CD4-positive, alpha-beta T cell treated with Interferon alpha-2 for 1 hour (primary cell): Measurements from ENCODE around the gene CNBD2.
A peak's percentile ranks its signal among the peaks of the same experiment; 100 is the strongest.
"Not testable (repeated sequence)": the region's sequence is repeated elsewhere in the genome, so short reads cannot be mapped to it uniquely, and the experiment has no call there.

Experiments
- DNase-seq, 2 donors: peaks; one replicate each; pipeline ENCODE4 v3.0.0-alpha.2; 2020 to 2022

Gene CNBD2

DNA sequence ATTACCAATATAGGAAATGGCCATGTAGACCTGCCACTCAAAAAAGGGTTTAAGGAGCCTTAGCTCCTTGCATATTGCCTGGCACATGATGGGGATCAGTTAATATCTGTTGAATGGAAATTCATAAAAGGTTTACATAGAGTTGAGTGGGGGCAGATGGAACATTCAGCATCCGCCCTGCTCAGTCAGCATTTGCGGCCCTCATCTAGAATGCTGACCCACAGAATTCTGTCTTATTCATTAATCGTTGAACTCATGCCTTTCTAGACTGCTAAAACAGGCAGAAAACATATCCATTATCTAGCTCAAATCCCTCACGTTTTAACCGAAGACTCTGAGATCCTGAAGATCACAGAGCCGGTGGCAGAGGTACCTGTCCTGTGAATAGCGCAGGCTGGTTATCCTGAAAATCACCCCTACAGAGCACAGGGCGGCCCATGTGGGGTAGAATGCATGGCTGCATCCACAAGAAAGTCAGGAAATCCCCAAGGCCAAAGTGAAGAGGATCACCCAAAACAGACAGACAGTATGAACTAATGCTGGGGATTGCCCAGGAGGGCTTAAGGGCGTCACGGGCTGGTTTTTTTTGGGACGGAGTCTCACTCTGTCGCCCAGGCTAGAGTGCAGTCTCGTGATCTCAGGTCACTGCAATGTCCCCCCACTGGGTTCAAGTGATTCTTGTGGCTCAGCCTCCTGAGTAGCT, 59.9 kb downstream of the CNBD2 start:
- DNase-seq = no peak

DNA sequence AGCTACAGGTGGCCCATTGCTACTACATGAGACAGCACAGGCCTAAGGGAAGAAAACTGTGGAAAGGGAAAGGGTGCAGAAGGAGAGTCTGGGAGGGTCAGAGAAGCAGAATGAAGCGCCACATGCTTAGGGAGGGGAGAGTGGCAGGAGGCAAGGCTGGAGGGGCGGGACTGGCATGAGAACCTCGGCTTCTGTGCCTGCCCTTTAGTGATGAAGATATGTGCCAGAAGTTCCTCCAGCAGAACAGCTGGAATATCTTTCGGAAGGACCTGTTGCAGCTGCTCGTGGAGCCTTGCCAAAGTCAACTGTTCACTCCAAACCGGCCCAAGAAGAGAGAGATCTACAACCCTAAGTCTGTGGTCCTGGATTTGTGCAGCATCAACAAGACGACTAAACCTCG, 61.8 kb downstream of the CNBD2 start:
- DNase-seq = no peak

DNA sequence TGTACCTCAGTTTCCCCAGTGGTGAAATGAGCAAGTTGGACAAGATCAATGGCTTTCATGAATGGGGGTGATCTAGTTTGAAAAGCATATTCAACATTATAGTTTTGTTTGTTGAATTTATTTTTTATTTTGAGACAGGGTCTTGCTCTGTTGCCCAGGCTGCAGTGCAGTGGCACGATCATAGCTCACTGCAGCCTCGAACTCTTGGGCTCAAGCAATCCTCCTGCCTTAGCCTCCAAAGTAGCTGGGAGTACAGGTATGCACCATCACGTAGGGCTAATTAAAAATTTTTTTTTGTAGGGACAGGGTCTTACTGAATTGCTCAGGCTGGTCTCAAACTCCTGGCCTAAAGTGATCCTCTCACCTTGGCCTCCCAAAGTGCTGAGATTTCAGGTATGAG, 63.4 kb downstream of the CNBD2 start:
- DNase-seq = no peak

DNA sequence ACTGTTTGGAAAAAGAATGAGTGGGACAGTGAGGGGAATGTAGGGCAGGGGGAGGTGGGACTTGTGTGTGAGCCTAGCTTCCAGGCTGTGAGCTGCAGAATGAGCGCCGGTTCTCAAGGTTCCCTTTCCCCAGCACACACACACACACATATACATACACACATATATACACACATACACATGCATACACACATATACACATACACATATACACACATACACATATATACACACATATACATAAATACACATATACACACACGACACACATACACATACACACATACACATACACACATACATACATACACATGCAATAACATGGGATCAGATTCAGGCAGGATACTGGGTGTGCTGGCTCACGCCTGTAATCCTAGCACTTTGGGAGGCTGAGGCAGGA, 66.5 kb downstream of the CNBD2 start:
- DNase-seq = no peak

DNA sequence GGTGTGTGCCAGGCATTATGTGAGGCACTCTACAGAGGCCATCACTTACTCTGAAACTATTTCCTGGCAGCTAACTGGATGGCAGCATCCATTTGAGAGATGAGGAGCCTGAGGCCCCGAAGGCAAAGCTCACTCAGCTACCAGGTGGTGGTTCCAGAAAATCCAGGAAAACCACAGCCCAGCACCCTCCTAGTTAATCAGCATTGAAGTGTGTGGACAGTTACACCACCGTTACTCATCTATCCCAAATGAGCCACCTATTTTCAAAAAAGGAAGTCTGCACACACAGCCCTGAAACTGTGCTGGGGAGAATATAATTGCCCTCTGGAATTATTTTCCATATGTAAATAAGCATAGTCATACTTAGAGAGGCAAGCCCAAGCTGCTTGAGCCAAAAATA, 67.4 kb downstream of the CNBD2 start:
- DNase-seq = no peak

DNA sequence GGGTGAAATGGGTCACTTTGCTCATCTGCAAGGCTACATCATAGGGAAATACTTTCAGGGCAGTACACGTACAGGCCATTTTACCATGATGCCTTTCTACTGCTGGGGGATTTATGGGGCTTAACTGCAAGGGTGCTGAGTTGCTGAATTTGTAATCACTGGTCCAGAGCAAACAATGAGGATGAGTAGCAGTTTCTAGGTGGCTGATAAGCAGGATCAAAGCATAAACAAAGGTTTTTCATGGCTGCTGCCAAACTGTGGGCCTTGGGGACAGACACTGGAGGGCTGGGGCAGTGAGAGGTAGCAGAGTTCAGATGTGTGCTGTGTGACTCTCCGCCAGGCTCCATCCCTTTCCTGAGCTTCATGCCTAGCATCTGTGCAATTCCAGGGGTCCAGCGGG, 68.3 kb downstream of the CNBD2 start:
- no peak for DNase-seq

DNA sequence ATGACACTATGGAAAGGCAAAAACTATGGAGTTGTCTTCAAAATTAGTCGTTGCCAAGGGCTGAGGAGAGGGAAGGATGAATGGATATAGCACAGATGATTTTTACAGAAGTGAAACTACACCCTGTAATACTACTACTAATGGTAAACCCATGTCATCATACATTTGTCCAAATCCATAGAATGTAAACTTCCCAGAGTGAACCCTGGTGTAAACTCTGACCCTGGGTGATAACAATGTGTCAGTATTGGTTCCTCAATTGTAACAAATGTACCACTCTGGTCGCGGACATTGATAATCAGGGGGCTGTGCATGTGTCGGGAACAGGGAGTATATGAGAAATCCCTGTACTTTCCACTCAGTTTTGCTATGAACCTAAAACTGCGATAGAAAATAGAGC, 72.2 kb downstream of the CNBD2 start:
- DNase-seq = no peak

DNA sequence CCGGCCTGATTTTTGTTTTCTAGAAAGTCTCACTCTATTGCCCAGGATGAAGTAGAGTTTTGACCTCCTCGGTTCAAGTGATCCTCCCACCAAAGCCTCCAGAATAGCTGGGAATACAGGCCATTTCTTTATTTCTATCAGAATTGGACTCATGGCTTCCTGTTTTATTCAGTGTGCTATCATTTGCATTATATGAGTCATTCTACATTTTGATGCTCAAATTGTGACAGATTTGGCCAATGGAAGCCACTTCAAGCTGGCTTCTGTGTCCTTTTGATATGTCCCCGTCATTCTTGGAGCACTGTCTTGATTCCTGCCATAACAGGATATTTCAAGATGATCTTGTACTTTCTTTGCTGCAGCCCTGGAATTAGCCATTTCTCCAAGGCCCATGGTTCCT, 75.1 kb downstream of the CNBD2 start:
- DNase-seq = no peak

DNA sequence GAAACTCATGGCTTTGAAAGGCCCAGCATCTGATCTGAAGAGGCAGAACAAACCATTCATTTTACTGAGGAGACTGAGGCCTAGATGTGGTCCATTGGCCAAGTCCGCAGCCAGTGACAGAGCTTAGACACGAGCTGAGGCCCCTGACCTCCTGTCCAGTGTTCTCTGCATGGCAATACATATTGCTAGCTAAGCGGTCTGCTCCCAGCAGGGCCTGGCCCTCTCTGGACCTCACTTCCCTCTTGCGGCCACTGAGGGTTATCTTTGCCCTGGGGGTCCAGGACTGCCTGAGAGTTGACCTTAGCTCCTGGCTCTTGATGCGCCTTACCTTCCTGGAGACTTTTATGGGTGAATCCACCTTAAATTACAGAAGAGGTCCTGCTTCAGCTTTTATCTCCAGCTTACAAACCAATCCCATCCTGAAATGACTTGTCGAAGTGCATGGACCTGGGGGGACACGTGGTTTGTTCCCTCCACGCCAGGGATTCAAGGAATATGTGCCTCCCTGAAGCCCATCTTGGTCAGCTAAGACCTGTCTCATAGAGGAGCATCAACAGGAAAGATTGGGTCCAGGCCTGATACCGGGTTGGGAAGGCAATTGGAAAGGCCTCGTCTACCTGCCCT, 75.6 kb downstream of the CNBD2 start:
- no peak for DNase-seq

DNA sequence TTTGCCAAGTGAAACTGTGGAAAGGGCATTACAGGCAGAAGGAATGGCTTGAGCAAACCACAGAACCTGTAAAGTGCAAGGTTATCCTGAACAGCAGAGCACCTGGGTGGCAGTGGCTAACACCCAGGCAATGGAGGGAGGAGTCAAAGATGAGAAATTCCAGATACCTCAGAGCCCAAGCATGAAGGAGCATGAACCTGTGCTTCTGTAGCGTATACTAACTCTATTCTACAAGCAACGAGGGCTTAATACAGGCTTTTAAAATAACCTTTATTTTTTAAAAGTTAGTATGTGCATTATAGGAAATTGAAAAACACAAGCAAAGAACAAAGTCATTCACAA, 77.0 kb downstream of the CNBD2 start:
- no peak for DNase-seq

DNA sequence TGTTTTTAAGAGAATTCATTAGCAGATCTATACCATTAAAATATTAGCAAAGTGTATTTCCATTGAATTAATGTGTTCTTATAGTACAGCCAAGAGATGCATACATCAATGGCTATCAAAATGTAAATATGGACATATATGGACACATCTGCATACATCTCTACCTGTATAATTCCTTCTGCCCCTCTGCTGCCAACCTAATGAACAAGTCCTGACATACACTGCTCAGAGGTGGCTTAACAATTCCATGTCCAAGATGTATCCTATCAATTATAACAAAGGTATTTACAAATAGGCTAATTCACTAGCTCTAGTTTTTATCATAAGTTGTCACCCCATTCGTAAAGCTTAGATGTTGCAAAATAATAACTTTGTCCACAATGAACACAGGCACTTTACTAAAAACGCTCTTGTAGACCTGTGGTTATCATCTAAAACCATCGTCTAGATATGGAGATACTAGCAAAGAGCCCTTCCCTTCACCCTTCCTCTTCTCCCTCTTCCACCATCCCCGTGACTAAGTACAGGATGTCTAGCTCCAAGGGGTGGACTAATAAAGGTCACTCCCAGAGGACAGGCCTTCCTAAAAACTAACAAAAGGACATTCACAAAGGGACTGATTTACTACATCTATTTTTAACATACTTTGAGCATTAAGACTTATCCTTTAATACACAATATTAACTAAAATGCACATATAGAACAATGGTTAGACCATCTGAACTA, 77.8 kb downstream of the CNBD2 start:
- DNase-seq = not testable (repeated sequence)

DNA sequence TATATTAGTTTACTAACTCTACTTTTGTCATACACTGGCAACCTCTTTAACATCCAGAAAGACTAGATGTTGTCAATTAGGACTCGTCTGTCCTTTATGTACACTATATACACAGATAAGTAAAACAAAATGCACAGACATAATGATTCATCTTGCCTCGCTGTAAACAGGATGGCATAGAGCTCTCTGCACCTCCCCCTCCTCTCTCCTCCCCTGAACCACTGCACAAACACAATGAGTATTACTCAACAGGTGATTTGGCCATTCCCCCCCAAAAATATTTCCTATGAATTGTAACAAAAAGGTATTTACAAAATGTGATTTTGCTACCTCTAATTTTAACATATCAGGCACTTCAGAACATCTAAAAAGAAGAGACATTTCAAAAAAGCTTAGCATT, 81.0 kb downstream of the CNBD2 start:
- peak in 1 of 2 donors; percentile 17 for DNase-seq

DNA sequence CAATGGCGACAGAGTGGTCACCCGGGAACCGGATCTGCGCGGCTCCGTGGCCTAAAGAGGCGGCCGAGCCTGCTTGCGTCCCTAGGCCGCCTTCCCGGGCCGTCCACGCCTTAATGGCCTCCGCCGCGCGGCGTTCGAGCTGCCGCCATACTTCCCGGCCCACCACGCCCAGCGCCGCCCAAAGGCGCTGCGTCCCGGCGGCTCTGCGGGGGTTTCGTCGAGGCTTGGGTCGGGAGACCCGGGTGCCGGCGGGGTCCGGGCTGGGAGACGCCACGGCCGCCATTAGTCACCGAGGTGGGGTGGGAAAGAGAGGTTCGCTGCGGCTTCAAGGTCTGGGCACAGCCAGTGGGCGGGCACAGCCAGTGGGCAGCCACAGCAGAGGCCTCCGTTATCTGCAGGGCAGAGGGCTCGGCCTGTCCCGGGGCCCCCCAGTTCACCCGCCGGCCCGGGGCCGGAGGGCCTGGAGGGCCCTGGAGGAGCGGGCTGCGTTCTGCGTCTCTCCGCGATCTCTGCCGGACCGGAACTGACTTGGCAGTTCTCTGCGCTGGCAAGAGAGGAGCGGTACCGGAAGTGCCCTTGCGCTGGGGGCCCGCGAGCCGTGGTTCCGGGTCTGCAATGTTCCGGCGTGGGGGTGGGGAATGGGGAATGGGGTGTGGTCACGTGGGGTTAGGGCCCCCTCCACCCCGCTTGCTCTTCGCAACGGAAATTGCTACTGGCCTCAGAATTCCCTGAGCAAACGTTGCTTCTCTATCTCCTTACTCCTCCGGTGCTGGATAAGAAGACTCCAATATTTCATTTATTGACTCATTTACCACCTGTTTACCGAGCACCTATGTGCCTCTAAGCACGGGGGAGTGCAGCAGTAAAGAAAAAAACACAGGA, 82.3 kb downstream of the CNBD2 start:
- DNase-seq = peak; percentile 87 to 90

DNA sequence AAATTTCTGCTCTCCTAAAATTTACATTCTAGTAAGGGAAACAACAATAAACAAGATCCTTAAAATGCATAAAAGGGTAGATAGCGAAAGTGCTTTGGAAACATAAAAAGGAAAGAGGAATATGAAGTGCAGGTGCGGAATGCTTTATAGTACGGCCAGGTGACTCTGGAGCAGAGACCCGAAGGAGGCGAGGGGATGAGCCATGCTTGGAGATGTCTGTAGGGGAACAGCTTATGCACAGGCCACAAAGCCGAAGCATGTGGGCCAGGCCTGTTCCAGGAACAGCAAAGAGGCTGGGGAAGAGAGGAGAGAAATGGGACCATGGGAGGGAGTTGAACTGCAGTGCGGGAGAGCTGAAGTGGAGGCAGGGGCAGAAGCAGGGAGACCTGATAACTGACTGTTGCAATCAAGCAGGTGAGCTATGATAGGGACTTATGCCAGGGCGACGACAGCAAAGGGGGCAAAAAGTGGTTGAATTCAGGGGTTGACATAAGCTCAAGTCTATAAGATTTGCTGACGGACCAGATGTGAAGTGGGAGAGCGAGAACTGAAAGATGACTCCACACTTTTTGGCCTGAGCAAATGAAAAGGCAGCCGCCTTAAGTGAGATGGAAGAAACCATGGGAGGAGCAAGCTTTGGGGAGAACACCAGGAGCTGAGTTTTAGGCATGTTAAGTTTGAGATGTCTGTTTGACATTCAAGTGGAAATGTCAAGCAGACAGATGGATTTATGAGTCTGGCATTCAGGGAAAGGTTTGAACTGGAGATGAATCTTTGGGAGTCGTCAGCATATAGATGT, 83.1 kb downstream of the CNBD2 start:
- DNase-seq = no peak

DNA sequence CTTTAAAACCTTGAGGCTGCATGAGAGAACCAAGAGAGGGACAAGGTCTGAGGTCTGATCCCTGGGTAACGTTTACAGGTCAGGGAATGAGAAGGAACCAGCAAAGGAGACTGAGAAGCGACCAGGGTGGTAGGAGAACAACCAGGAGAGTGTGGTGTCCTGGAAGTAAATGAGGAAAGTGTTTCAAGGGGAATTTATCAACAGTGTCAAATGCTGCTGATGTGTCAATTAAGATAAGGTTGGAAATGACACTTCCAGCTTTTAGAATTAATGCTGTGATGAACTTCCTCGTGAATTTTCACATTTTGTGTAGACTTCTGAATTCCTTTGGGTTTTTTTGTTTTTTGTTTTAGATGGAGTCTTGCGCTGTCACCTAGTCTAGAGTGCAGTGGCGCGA, 83.7 kb downstream of the CNBD2 start:
- no peak for DNase-seq

DNA sequence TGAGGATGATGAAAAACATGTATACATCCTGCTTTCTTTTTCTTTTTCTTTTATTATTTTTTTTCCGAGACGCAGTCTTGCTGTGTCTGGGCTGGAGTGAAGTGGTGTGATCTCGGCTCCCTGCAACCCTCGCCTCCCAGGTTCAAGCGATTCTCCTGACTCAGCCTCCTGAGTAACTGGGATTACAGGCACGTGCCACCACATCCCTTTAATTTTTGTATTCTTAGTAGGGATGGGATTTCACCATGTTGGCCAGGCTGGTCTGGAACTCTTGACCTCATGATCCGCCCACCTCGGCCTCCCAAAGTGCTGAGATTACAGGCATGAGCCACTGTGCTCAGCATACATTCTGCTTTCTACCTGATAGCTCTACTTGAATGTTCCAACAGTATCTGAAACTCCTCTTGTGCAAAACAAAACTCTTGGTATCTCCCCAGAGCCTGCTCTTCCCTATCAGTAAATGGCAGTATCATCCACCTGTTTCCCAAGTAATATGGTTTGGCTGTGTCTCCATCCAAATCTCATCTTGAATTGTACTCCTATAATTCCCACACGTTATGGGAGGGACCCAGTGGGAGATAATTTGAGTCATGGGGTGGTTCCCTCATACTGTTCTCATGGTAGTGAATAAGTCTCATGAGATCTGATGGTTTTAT, 85.6 kb downstream of the CNBD2 start:
- DNase-seq = not testable (repeated sequence)

DNA sequence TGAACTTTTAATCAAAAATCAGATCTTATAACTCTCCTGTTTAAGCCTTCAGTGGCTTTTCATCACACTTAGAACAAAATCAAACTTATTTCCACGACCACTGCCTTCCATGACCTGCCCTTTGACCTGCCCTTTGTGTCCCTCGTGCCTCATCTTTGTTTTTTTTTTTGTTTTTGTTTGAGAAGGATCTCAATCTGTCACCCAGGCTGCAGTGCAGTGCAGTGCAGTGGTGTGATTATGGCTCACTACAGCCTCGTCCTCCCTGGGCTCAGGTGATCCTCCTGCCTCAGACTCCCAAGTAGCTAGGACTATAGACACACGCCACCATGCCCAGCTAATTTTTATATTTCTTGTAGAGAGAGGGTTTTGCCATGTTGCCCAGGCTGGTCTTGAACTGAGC, 86.8 kb downstream of the CNBD2 start:
- no peak for DNase-seq

DNA sequence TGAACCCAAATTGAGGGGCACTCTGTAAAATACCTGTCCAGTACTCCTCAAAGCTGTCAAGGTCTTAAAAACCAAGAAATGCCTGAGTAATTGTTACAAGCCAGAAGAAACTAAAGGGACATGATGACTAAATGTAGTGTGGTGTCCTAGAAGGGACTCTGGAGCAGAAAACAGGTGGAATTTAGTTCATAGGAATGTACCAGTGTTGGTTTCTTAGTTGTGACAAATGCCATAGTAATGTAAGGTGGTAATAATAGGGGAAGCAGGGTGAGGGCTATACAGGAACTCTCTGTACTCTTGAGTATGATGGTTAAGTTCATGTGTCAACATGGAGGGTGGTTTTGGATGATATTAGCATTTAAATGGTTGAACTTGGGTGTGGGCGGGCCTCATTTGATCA, 92.3 kb downstream of the CNBD2 start:
- DNase-seq = no peak

DNA sequence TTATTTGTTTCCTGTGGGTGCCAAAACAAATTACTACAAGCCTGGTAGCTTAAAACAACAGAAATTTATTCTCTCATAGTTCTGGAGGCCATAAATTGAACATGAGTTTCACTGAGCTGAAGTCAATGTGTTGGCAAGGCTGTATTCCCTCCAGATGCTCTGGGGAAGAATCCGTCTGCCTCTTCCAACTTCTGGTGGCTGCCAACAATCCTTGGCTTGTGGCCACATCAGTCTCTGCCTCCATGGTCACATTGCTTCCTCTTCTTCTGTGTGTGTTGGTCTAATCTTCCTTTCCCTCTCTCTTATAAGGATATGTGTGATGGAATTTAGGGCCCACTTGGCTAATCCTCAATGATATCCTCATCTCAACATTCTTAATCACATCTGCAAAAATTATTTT, 93.4 kb downstream of the CNBD2 start:
- DNase-seq = no peak

DNA sequence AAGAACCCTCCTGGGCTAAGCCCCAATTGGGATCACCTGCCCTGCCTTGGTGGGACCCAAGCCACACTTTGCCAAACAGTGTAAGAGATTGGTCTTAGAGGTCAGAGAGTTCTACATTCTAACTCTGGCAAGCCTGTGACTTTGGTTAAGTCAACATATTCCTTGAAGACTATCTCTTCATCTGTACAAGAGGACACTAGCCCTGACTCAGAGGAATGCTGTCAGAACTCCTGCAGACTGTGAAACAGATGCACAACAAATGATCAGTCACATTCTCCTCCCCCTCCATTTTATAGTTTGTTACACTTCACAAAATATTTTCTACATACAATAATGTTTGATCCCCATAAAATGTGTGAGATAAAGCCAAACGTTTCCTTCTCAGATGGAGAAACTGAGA, 94.4 kb downstream of the CNBD2 start:
- no peak for DNase-seq

DNA sequence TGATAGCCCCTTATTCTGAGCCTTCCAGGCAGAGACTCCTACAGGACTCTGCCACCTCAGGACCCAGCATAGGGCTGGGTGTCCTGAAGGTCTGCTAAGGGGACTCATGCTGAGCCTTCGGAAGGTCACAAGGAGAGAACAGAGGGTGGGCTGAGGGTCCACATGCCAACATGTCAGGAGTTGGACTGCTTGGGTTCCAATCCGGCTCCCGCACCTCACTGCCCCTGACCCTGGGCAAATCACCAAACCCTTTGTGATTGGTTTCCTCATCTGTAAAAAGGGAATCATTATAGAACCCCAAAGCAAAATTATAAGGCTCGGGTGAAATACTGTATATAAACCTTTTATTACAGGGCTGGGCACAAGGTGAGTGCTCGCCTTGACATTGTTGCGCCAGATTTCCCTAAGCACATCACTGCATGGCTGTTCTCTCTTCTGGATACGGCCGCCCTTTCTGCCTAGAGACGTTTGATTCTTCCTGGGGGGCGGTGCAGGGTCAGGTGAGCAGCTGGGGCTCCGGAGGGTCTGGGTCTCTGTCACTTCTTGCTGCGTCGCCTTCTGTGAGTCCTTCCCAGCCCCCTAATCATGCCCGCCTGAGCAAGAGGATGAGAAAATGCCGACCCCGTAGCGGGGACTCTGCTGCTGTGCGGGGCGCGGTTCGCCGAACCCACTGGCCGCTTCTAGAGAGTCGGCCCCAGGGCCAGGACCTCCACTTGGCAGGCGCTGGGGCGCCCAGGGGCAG, 95.7 kb downstream of the CNBD2 start:
- DNase-seq = no peak
